HG02642 (cell line): Measurements from ENCODE around the gene LRBA.
"Not testable (repeated sequence)": the region's sequence is repeated elsewhere in the genome, so short reads cannot be mapped to it uniquely, and the experiment has no call there.

Experiments used
- ATAC-seq: cut with Tn5 transposase; IDR thresholded peaks from one replicate; pipeline ENCODE4 v1.9.1; 2021; ENCODE audit warnings: mild to moderate bottlenecking; ENCODE audit not compliant: unreplicated experiment, poor library complexity

LRBA gene

DNA sequence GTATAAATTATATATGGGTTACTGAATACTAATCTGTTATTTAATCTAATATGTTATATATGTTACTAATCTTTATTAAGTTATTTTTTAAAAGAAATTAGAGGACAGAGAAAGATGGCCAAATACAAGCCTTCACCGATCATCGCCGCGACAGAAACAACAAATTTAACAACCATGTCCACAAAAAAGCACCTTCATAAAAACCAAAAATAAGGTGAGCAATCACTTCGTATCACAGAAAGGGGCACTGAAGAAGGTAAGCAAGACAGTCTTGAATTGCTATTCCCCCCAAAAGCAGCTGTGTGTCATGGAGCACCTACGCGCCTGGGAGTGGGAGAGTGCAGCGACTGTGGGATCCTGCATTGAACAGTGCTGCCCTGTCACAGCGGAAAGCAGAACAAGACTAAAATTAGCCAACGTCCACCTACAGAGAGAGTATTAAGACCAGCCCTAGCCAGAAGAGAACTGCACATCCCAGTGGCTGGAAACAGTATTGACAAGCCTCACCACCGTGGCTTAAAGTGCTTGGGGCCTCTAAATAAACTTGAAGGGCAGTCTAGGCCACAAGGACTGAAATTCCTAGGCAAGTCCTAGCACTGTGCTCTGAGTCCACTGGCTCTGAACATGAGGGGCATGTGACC is 38.5 kb downstream of the LRBA start:
- no peak for ATAC-seq

DNA sequence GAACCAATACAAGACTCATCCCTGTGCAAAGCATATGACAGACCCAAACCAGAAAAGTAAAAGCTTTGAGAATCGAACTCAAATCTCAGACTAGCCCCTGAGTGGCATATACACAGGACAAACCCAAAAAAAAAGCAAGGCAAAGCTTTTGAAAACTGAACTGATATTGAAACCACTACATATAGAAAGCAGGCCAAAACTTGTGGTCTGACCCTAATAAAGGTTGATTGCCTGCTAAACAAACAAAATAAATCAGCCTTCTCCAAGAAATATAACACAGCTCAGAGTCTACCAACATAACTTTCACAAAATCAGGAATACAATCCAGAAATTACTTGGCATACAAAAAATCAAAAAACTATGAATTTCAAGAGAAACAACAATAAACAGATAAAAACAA is 40.3 kb downstream of the LRBA start:
- ATAC-seq: peak; percentile 64

DNA sequence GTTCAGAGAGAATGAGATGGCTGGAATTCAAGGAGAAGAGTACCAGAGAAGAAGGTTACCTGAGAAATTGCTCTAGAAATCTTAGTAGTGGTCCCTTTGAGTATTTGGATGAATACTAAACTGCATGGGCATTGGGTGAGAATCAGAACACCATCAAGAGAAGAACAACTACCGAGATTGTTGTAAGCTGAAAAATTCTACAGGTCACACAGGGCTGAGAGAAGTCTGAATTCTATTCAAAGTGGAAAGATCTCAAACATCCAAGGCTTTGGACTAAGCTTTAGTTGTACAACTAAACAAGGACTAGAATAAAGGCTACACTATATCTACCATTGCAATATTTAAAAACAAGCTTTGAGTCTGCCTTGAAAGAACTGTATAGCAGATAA is 40.8 kb downstream of the LRBA start:
- ATAC-seq: peak; percentile 5

DNA sequence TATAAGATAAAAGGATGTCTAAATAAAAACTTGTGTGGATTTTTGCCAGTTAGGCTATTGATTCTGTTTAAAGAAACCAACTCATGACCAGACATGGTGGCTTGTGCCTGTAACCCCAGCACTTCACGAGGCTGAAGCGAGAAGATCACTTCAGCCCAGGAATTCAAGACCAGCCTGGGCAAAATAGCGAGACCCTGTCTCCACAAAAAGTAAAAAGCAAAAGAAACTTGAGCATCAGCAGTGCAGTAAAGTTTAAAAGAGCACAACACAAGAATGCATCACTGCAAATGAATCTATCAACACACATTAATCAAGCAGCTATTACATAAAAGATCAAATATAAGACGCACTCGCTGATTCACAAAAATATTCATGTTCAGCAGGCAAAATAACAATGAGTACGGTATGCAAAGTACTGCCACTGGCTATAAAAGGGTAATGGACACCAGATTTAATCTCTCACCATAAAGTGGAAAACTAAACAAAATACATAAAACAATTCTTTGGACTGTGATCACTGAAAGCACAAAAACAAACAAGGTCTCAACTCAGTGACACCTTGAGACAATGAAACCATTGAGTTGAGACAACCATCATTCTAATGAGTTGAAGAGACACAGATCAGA is 41.3 kb downstream of the LRBA start:
- no peak for ATAC-seq

DNA sequence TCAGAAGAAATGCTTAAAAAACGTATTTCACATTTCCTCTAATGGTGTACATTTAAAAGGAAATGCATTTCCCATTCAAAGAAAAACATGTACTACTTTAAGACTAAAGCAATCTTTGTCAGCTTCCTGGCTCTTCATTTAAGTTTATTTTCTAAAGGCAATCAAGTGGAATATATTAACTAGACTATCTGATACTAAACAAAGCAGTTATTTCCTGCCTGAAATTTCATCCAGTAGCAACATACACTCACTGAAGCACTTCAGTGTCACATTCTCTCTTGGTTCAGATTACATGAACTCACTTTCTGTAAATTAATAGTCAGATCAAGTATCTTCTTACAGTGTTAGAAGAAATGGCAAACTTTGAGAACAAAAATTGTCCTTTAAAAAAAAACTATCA is 42.5 kb downstream of the LRBA start:
- ATAC-seq: no peak

DNA sequence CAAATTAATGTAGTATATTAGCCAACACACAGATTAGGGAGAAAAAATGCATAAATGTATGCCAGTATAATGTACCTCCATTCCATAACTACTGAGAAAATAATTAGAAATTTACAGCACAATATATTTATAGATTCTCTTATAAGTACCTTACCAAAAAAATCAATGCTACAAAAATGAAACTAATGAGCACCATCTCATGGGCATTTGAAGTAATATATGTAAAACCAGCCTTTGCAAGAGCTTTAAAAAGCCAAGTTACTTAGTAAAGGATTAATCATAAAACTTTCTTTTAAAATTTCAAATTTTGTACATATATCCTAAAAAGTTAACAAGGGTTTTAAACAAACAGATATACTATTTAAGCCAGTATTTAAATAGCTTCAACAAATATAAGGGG is 43.2 kb downstream of the LRBA start:
- no peak for ATAC-seq

DNA sequence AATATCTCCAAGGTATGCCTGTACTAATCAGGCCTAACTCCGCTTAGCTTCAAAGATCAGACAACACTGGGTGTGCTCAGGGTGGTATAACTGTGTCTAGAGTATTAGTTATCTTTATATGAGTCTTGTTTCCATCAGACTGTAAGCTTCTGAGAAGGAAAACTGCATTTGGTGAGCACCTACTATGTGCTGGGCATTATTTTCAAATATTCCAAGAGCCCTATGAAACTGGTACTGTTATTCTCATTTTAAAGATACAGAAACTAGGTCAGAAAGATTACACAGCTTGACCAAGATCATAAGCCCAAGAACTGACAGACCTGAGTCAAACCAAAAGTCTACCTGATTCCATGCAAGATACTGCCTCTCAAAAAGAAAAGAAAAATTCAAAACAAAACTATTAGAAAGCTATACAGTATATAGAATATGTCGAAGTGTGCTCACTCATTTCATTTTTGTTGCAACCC is 44.4 kb downstream of the LRBA start:
- peak; percentile 80 for ATAC-seq

DNA sequence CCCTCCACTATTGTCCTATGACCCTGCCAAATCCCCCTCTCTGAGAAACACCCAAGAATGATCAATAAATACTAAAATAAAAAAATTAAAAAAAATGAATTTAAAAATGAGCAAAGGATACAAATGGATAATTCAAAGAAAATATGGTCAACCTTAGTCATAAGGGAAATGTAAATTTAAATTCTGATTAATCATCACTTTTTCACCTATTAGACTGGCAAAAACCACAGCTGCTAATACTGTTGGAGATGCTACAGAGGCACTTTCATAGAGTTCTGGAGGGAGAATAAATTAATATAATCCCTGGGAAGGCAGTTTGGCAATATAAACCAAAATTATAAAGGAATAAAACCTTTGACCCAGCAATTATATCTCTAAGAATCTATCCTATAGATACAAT is 50.3 kb downstream of the LRBA start:
- no peak for ATAC-seq

DNA sequence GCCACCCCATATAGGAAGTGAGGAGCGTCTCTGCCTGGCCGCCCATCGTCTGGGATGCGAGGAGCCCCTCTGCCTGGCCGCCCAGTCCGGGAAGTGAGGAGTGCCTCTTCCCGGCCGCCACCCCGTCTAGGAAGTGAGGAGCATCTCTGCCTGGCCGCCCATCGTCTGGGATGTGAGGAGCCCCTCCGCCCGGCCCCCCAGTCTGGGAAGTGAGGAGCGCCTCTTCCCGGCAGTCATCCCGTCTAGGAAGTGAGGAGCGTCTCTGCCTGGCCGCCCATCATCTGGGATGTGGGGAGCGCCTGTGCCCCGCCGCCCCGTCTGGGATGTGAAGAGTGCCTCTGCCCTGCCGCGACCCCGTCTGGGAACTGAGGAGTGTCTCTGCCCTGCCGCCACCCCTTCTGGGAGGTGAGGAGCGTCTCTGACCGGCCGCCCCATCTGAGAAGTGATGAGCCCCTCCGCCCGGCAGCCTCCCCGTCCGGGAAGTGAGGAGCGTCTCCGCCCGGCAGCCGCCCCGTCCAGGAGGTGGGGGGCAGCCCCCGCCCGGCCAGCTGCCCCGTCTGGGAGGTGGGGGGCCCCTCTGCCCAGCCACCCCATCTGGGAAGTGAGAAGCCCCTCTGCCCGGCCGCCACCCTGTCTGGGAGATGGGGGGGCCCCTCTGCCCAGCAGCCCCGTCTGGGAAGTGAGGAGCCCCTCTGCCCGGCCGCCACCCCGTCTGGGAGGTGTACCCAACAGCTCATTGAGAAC is 51.3 kb downstream of the LRBA start:
- not testable (repeated sequence) for ATAC-seq

DNA sequence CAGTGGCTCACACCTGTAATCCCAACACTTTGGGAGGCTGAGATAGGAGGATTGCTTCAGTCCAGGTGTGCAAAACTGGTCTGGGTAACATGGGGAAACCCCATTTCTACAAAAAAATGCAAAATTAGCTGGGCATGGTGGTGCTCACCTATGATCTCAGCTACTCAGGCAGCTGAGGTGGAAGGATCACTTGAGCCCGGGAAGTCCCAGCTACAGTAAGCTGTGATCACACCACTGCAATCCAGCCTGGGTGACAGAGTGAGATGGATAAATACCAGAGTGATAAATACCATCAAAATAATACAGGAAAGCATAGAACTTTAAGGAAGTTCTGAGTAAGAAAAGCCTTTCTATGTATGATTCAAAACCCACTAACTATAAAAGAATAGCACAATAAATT is 52.8 kb downstream of the LRBA start:
- ATAC-seq: no peak

DNA sequence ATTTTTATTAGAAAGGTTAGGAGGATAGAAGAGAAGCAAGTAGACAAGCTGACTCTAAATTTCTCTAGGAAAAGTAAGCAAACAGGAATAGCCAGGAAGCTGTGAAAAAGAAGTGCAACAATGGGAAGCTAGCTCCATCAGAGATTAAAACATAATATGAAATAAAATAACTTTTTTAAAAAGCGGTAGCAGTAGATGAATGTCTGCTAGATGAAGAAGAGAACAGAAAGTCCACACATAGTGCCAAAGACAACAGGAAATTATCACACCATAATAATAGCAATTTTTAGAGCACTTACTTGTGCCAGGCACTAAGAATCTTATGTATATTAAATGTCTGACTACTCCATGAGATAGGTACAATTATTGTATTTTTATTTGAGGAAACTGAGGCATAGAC is 53.5 kb downstream of the LRBA start:
- ATAC-seq: no peak

DNA sequence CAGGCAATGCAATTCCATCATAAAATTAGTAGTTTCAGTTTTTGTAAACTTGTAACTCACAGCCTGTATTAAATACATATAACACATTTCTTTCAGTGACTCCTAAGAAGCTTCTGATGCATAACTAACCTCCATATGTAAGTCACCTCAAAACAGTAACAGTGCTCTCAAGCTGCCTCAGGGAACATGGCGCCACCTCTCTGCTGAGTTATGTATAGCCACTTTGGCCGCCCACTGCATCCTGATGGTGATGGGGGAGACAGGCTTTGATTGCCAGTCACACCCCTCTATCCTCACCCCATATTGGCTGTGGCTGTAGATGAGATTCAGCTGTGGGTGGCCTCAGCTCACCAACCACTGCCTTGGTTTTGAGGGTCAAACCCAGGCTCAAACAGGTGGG is 54.3 kb downstream of the LRBA start:
- peak; percentile 67 for ATAC-seq

DNA sequence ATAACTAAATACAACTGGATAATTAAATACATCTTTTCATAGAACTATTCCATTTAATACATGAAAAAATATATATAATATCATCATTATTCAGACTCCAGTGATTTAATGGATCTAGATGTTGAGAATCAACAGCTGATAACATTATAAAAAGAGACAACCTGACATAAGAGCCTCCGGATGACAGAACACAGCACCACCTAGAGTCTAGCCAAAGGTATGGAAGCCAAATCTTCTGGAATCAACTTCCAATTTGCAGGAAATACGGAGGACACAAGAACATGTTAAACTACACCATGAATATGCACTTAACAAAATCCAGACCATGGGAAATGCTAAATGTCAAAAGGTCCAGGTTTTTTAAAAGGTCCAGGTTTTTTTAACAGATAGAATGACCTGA is 55.0 kb downstream of the LRBA start:
- ATAC-seq: no peak

DNA sequence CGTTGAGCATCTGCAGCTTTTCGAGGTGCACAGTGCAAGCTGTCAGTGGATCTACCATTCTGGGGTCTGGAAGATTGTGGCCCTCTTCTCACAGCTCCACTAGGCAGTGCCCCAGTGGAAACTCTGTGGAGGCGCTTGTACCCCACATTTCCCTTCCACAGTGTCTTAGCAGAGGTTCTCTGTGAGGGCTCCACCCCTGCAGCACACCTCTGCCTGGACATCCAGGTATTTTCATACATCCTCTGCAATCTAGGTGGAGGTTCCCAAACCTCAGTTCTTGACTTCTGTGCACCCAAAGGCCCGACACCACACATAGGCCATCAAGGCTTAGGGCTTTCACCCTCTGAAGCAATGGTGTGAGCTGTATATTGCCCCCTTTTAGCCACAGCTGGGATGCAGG is 57.1 kb downstream of the LRBA start:
- ATAC-seq: not testable (repeated sequence)

DNA sequence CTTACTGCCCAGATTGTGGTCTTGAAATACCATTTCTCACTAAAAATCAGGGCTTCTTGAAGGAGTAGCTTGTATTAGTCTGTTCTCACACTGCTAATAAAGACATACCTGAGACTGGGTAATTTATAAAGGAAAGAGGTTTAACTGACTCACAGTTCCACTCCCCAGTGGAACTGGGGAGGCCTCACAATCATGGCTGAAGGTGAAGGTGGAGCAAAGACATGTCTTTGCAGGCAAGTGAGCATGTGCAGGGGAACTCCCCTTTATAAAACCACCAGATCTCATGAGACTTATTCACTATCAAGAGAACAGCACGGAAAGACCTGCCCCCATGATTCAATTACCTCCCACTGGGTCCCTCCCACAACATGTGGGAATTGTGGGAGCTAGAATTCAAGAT is 58.0 kb downstream of the LRBA start:
- not testable (repeated sequence) for ATAC-seq

DNA sequence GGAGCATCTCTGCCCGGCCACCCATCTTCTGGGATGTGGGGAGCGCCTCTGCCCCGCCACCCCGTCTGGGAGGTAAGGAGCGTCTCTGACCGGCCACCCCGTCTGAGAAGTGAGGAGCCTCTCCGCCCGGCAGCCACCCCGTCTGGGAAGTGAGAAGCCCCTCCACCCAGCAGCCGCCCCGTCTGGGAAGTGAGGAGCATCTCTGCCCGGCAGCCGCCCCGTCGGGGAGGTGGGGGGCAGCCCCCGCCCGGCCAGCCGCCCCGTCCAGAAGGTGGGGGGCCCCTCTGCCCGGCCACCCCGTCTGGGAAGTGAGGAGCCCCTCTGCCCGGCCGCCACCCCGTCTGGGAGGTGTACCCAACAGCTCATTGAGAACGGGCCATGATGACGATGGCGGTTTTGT is 61.2 kb downstream of the LRBA start:
- ATAC-seq: not testable (repeated sequence)

DNA sequence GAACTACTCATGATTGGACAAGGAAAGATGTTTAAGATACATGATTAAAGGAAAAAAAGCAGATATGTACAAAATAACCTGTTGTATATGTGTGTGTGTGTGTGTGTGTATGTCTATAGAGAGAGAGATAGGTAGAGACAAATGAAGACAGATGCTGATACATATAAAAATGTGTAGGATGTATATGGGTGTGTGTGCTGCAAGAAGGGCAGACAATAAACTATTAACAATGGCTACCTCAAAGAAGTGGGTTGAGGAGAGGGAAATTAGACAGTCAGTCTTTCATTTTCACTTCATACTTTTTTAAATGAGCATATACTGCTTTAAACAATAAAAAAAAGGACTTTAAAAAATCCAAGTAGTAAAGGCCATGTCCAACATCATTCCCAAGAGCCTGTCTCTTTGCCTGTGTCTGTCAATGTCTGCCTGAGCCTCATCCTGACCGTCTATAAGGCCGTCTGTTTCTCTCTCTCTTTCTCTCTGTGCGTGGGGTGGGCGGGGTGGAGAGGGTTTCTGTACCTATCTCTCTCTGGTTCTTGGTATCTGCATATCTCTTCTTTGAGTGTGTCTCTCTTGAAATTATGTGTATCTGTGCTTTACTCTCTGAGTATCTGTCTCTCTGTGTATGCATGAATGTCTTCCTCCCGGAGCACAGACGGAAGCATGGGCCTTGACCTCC is 62.8 kb downstream of the LRBA start:
- ATAC-seq: no peak

DNA sequence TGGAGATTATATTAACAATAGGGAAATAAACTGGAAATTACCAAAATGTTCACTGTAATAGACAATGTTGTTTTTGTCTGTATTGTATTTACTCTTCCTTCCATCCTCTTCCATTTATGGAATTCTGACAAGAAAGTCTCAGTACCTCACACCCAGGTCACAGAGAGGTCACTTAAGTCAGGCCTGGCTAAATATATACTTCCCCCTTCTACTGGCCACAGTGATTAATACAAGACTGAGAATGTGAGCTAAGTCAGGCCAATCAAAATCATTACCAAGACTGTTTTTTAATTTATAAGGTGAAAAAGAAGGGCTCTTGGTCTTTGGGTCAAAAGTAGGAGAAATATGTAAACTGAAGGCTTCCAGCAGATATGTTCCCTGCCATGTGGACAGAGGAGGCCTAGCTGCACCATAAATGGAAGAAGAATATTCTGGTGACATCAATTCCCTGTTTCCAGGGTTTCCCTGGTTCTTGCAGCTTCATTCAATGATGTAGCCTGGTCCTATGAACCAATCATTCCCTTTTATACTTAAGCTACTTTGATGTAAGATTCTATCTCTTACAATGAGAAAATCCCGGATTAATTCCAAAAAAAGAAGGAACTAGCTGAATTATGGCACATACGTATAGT is 64.3 kb downstream of the LRBA start:
- no peak for ATAC-seq

DNA sequence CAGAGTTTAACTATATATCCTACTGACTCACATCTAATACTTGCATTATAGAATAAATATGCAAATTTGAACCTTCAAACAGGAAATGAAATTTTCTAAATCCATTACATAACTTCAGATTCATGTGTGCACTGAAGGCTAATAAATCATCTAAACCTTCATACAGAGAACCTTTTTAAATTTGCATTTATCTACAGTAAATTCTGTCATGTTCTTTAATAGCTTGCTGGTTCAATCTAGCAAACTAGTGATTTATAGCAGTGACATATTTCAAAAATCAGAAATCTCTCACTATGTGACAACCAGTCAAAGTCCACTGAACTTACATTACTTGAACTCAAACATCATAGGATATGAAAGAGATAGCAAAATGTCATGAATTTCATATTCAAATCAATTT is 65.1 kb downstream of the LRBA start:
- no peak for ATAC-seq

DNA sequence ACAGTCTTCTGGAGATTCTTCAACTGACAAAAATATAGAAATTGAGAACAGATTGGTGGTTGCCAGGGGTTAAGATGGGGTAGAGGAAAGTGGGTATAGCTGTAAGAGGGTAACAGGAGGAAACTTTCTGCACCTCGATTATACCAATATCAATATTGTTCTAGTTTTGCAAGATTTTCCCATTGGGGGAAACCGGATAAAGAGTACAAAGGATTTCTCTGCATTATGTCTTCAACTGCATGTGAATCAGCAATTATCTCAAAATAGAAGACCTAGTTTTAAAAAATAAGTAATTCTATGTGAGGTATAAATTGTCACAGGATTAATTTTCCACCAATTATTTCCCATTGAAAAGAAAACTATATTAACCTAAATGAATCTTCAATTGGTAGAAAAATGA is 65.7 kb downstream of the LRBA start:
- no peak for ATAC-seq

DNA sequence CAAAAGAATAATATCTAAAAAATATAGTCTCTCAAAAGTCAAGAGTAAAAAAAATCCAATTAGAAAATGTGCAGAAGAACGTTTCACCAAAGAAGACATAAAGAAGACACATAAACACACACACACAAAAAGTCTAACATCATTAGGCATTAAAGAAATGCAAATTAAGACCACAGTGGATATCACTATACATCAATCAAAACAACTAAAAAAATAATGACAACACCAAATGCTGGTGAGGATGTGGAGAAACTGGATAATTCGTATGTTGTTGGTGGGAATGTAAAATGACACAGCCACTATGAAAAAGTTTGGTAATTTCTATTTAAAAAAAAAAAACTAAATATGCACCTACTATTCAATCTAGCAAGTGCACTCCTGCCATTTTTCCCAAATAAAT is 66.4 kb downstream of the LRBA start:
- ATAC-seq: no peak
